PC-3 (cell line): ENCODE data around the gene WNT2B.

Experiments
- CTCF ChIP-seq: fragments of 300-600 bp; sonication (generic); conservative IDR thresholded peaks from 2 replicates; pipeline ENCODE4 v1.5.1; 2017; ENCODE audit warnings: antibody characterized with exemption, low read depth, mild to moderate bottlenecking, low read length
- EZH2 ChIP-seq: fragments of 300-600 bp; sonication (generic); IDR thresholded peaks from one replicate; pipeline ENCODE4 v1.6.1; 2017; ENCODE audit warnings: antibody characterized with exemption, mild to moderate bottlenecking, low read length; ENCODE audit not compliant: unreplicated experiment
- EZH2phosphoT487 ChIP-seq: fragments of 300-600 bp; sonication (generic); IDR thresholded peaks from 2 replicates; pipeline ENCODE4 v1.6.1; 2018; ENCODE audit warnings: mild to moderate bottlenecking, antibody characterized with exemption, low read length, borderline replicate concordance

GRCh38 chr1:112541299-112541698, 32.5 kb downstream of the WNT2B start:
- TF ChIP-seq CTCF (no peak), EZH2 (no peak), EZH2phosphoT487 (no peak)
